ENCODE measurements around the gene HSD17B12.

- TF ChIP-seq, protein P1, sequence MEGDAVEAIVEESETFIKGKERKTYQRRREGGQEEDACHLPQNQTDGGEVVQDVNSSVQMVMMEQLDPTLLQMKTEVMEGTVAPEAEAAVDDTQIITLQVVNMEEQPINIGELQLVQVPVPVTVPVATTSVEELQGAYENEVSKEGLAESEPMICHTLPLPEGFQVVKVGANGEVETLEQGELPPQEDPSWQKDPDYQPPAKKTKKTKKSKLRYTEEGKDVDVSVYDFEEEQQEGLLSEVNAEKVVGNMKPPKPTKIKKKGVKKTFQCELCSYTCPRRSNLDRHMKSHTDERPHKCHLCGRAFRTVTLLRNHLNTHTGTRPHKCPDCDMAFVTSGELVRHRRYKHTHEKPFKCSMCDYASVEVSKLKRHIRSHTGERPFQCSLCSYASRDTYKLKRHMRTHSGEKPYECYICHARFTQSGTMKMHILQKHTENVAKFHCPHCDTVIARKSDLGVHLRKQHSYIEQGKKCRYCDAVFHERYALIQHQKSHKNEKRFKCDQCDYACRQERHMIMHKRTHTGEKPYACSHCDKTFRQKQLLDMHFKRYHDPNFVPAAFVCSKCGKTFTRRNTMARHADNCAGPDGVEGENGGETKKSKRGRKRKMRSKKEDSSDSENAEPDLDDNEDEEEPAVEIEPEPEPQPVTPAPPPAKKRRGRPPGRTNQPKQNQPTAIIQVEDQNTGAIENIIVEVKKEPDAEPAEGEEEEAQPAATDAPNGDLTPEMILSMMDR (conservative IDR thresholded peaks at IDR 0.05), result no peak
- no peak for TF ChIP-seq EZH2 (IDR thresholded peaks at IDR 0.05; ENCODE audit: low read depth)
These were observed 40.6 kb upstream of the HSD17B12 start for GRCh38 chr11:43639920-43640319.

Measured in PC-9 (cell line).